H1 (cell line): ENCODE results near the gene EGFR. TPM values are rescaled to one million over a fixed set of nuclear protein-coding genes. Genes with fewer than 3 reads are reported as not detected.

Experiments used
- CTCF ChIA-PET: fragments of 300-600 bp; sonication (Branson Sonifier 250); formaldehyde crosslinking; loops from one replicate; lab custom pipeline; 2021; ENCODE audit not compliant: partially characterized antibody; lab: Charles Lee
- POLR2A ChIA-PET: fragments of 300-600 bp; sonication (Branson Sonifier 250); formaldehyde crosslinking; loops from one replicate; lab custom pipeline; 2021; ENCODE audit warnings: inconsistent platforms; ENCODE audit not compliant: partially characterized antibody; lab: Charles Lee
- DNase-seq, 2 experiments: peaks; one replicate each; pipeline versions ENCODE4 v3.0.0 to v3.0.0-alpha.2; 2010 to 2022; ENCODE audit warnings: low spot score in 2 of 2, low read depth in 1 of 2, mixed read lengths in 1 of 2
- FAIRE-seq: peaks from 2 replicates; lab custom pipeline; 2011; peaks lifted over from hg19 to GRCh38; lab: Jason Lieb, UNC
- H2AFZ ChIP-seq: 2 replicates; pipeline ENCODE4 v1.8.1; 2012; ENCODE audit warnings: low read length, inconsistent platforms
- H2AK5ac ChIP-seq: 2 replicates; pipeline ENCODE4 v1.6.1; 2013; ENCODE audit warnings: low read depth, low read length
- H2BK120ac ChIP-seq: replicated peaks from 2 replicates; pipeline ENCODE3; 2013; ENCODE audit warnings: low read depth, low read length, inconsistent platforms
- H2BK12ac ChIP-seq: 2 replicates; pipeline ENCODE4 v1.6.1; 2013; ENCODE audit warnings: low read depth, low read length
- H2BK15ac ChIP-seq: 2 replicates; pipeline ENCODE4 v1.6.1; 2013; ENCODE audit warnings: low read length
- H2BK20ac ChIP-seq: 2 replicates; pipeline ENCODE4 v1.6.1; 2013; ENCODE audit warnings: low read length
- H2BK5ac ChIP-seq: 2 replicates; pipeline ENCODE4 v1.6.1; 2013; ENCODE audit warnings: low read depth, low read length
- H3K14ac ChIP-seq: 2 replicates; pipeline ENCODE4 v1.6.1; 2013; ENCODE audit warnings: inconsistent platforms; ENCODE audit not compliant: insufficient read length
- H3K18ac ChIP-seq: 2 replicates; pipeline ENCODE4 v1.6.1; 2013; ENCODE audit warnings: low read length; ENCODE audit errors: extremely low read depth
- H3K23ac ChIP-seq: 2 replicates; pipeline ENCODE4 v1.6.1; 2013; ENCODE audit warnings: inconsistent platforms; ENCODE audit not compliant: insufficient read length
- H3K23me2 ChIP-seq: 2 replicates; pipeline ENCODE4 v1.6.1; 2013; ENCODE audit warnings: low read depth, low read length
- H3K27ac ChIP-seq: 2 replicates; pipeline ENCODE4 v1.6.1; 2011; ENCODE audit warnings: low read depth, low read length, inconsistent platforms
- H3K27me3 ChIP-seq, 4 experiments: replicated peaks in 1 of 4; 1 replicate in 1 of 4; 2 replicates in 3 of 4; pipeline versions ENCODE4 v1.6.1 to v1.8.1; 2011 to 2013; ENCODE audit warnings: low read length in 3 of 4, mild to moderate bottlenecking in 3 of 4, inconsistent platforms in 2 of 4, mixed read lengths in 2 of 4, moderate library complexity in 1 of 4; ENCODE audit not compliant: control insufficient read depth in 3 of 4, insufficient read depth in 3 of 4; ENCODE audit errors: extremely low read depth in 1 of 4
- H3K36me3 ChIP-seq, 4 experiments: 2 replicates each; pipeline versions ENCODE4 v1.6.1 to v1.8.1; 2011 to 2013; ENCODE audit warnings: mild to moderate bottlenecking in 4 of 4, low read length in 3 of 4, moderate library complexity in 2 of 4, control low read depth in 1 of 4, inconsistent platforms in 1 of 4; ENCODE audit not compliant: insufficient read depth in 4 of 4, control insufficient read depth in 2 of 4
- H3K4ac ChIP-seq: replicated peaks from 2 replicates; pipeline ENCODE3; 2013; ENCODE audit warnings: low read length, low read depth, mixed read lengths, inconsistent platforms; ENCODE audit not compliant: insufficient read length
- H3K4me1 ChIP-seq, 4 experiments: replicated peaks in 1 of 4; 1 replicate in 1 of 4; 2 replicates in 3 of 4; pipeline versions ENCODE4 v1.6.1 to v1.8.1; 2011 to 2013; ENCODE audit warnings: low read length in 3 of 4, inconsistent platforms in 2 of 4, mixed read lengths in 1 of 4; ENCODE audit not compliant: insufficient read depth in 4 of 4, control insufficient read depth in 3 of 4
- H3K4me2 ChIP-seq, 2 experiments: 2 replicates each; pipeline versions ENCODE4 v1.6.1 to v1.8.1; 2011 to 2013; ENCODE audit warnings: low read depth in 2 of 2, low read length in 2 of 2, control low read depth in 1 of 2, inconsistent platforms in 1 of 2, mild to moderate bottlenecking in 1 of 2; ENCODE audit not compliant: insufficient read depth in 1 of 2
- H3K4me3 ChIP-seq, 4 experiments: fragments of 200-600, 300-600 bp in 1 of 4; sonication (generic), shearing (Covaris generic), sonication (Bioruptor Twin) in 1 of 4; 2 replicates each; pipeline versions ENCODE4 v1.5.1 to v1.8.1; 2011 to 2016; ENCODE audit warnings: low read length in 4 of 4, low read depth in 3 of 4, control low read depth in 2 of 4, inconsistent platforms in 2 of 4, mild to moderate bottlenecking in 2 of 4, mixed read lengths in 1 of 4, moderate library complexity in 1 of 4; ENCODE audit not compliant: insufficient read depth in 2 of 4; ENCODE audit errors: extremely low read depth in 1 of 4
- H3K56ac ChIP-seq: replicated peaks from 2 replicates; pipeline ENCODE3; 2013; ENCODE audit warnings: low read depth, mild to moderate bottlenecking, mixed read lengths, low read length, inconsistent platforms; ENCODE audit not compliant: insufficient read length
- H3K79me1 ChIP-seq: 2 replicates; pipeline ENCODE4 v1.6.1; 2013; ENCODE audit warnings: low read depth, low read length, control low read depth
- H3K79me2 ChIP-seq, 2 experiments: 2 replicates each; pipeline versions ENCODE4 v1.6.1 to v1.8.1; 2012 to 2013; ENCODE audit warnings: low read length in 2 of 2, mild to moderate bottlenecking in 2 of 2, inconsistent platforms in 1 of 2; ENCODE audit not compliant: insufficient read depth in 2 of 2, control insufficient read depth in 1 of 2
- H3K9ac ChIP-seq, 4 experiments: replicated peaks in 1 of 4; 1 replicate in 1 of 4; 2 replicates in 3 of 4; pipeline versions ENCODE4 v1.6.1 to v1.8.1; 2011 to 2013; ENCODE audit warnings: low read depth in 3 of 4, low read length in 3 of 4, control low read depth in 2 of 4, mild to moderate bottlenecking in 2 of 4, moderate library complexity in 2 of 4, inconsistent platforms in 1 of 4; ENCODE audit errors: extremely low read depth in 1 of 4
- H3K9me3 ChIP-seq, 2 experiments: 2 replicates each; pipeline versions ENCODE4 v1.6.1 to v1.8.1; 2012 to 2013; ENCODE audit warnings: mild to moderate bottlenecking in 2 of 2, moderate library complexity in 2 of 2, control low read depth in 1 of 2, inconsistent platforms in 1 of 2, low read depth in 1 of 2, low read length in 1 of 2, mixed read lengths in 1 of 2; ENCODE audit not compliant: insufficient read depth in 2 of 2
- H4K20me1 ChIP-seq, 2 experiments: replicated peaks in 1 of 2; 2 replicates each; pipeline versions ENCODE3 to v1.8.1; 2011 to 2013; ENCODE audit warnings: inconsistent platforms in 2 of 2, low read length in 2 of 2, mild to moderate bottlenecking in 1 of 2; ENCODE audit not compliant: insufficient read depth in 2 of 2, control insufficient read depth in 1 of 2
- H4K5ac ChIP-seq: 2 replicates; pipeline ENCODE4 v1.6.1; 2013; ENCODE audit warnings: low read length, low read depth, mixed read lengths, inconsistent platforms; ENCODE audit not compliant: insufficient read length
- H4K8ac ChIP-seq: 2 replicates; pipeline ENCODE4 v1.8.0; 2013; ENCODE audit warnings: mild to moderate bottlenecking, moderate library complexity, low read length, inconsistent platforms; ENCODE audit not compliant: insufficient read depth; ENCODE audit errors: extremely low read depth
- H4K91ac ChIP-seq: replicated peaks from 2 replicates; pipeline ENCODE3; 2013; ENCODE audit warnings: low read length, mixed read lengths, inconsistent platforms; ENCODE audit not compliant: insufficient read length
- CBX5 ChIP-seq: fragments of 300-800, 300-1000 bp; sonication (generic); IDR thresholded peaks from 2 replicates; pipeline ENCODE4 v1.7.1; 2016; ENCODE audit warnings: antibody characterized with exemption, low read length, low read depth
- CBX8 ChIP-seq: fragments of 300-800, 300-1000 bp; sonication (generic); IDR thresholded peaks from 2 replicates; pipeline ENCODE4 v1.7.1; 2016; ENCODE audit warnings: low read depth, low read length, borderline replicate concordance
- GABPA ChIP-seq: IDR thresholded peaks from 2 replicates; pipeline ENCODE4 v1.6.1; 2011; ENCODE audit warnings: mild to moderate bottlenecking, low read length, moderate library complexity, borderline replicate concordance; ENCODE audit not compliant: insufficient read depth
- RAD21 ChIP-seq, 2 experiments: IDR thresholded peaks in 1 of 2; conservative IDR thresholded peaks in 1 of 2; 2 replicates each; pipeline ENCODE4 v1.6.1; 2011; ENCODE audit warnings: low read depth in 2 of 2, low read length in 2 of 2, improper control_type of control experiment in 1 of 2, inconsistent platforms in 1 of 2, mild to moderate bottlenecking in 1 of 2, moderate library complexity in 1 of 2
- TBP ChIP-seq: IDR thresholded peaks from 2 replicates; pipeline ENCODE4 v1.6.1; 2011; ENCODE audit warnings: low read depth, low read length, improper control_type of control experiment
- WGBS, 2 experiments: shearing (Covaris generic) in 1 of 2; methylation state at CpG; one replicate each; pipeline versions ENCODE4 v1.1.6 to v1.1.7; 2013 to 2015; ENCODE audit warnings: low lambda C conversion rate in 2 of 2, mixed read lengths in 2 of 2, inconsistent platforms in 1 of 2, low coverage in 1 of 2, missing lambda C conversion rate in 1 of 2; ENCODE audit not compliant: insufficient replicate concordance in 2 of 2, insufficient coverage in 1 of 2, insufficient read length in 1 of 2; ENCODE audit errors: extremely low coverage in 1 of 2, missing lambda C conversion rate in 1 of 2; 5-methylcytosine and 5-hydroxymethylcytosine counted together
- polyA plus RNA-seq, 7 experiments: library from polyadenylated mRNA; depleted of rRNA in 3 of 7; stranded (reverse) in 5 of 7; unstranded in 2 of 7; fragments of >200 nt in 5 of 7; fragments of 200-250 nt in 2 of 7; gene quantifications; 1 replicate in 5 of 7; 2 replicates in 1 of 7; 4 replicates in 1 of 7; pipeline versions ENCODE4 v1.2.1 to v1.2.3, GENCODE V29; 2011 to 2013; ENCODE audit warnings: missing spikeins in 2 of 7, mixed read lengths in 2 of 7
- total RNA-seq: library from RNA; stranded (reverse); fragmentation: NEBNext Ultra II Directional; extraction: Animal tissue kit (Norgen Biotek cat#: 25700); gene quantifications from 2 replicates; pipeline ENCODE4 v1.2.1, GENCODE V29; 2021

Gene EGFR
- total and polyA plus RNA-seq, 2 of the 8 experiments (the other 6 are each of a cell fraction or from before 2014, with no cell fraction given) = 1.9 to 5.8 TPM

DNA sequence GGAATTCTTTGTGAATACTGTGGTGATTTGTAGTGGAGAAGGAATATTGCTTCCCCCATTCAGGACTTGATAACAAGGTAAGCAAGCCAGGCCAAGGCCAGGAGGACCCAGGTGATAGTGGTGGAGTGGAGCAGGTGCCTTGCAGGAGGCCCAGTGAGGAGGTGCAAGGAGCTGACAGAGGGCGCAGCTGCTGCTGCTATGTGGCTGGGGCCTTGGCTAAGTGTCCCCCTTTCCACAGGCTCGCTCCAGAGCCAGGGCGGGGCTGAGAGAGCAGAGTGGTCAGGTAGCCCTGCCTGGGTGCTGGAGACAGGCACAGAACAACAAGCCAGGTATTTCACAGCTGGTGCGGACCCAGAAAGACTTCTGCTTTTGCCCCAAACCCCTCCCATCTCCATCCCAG, 162.9 kb downstream of the EGFR start:
- Histone ChIP-seq H3K23me2 (no peaks in the 10 kb centered on the region), H2BK20ac (no peak overlapping the region), H3K4me3 (no peak overlapping the region), H3K79me1 (no peaks in the 10 kb centered on the region), H3K9me3 (no peaks in the 10 kb centered on the region), H3K9ac (no peak overlapping the region), H3K27me3 (no peaks in the 10 kb centered on the region), H4K91ac (no peak overlapping the region), H2BK120ac (no peak overlapping the region), H3K79me2 (no peaks in the 10 kb centered on the region), H2BK15ac (no peak overlapping the region), H3K14ac (no peak overlapping the region), H3K36me3 (no peaks in the 10 kb centered on the region), H3K23ac (no peak overlapping the region), H4K20me1 (no peaks in the 10 kb centered on the region), H3K4me1 (no peaks in the 10 kb centered on the region; a peak in 2 of 7 replicates), H3K4ac (no peak overlapping the region), H2AFZ (no peak overlapping the region), H2BK5ac (0 out of 2 replicates have a peak overlapping the region, but pooled peaks have one; percentile 30), H4K8ac (no peak overlapping the region), H3K18ac (no peak overlapping the region), H2BK12ac (peak overlapping the region; percentile 68), H3K56ac (no peak overlapping the region), H2AK5ac (no peak overlapping the region), H4K5ac (no peak overlapping the region), H3K4me2 (no peak overlapping the region), H3K27ac (no peak overlapping the region)
- TF ChIP-seq CBX8 = no peak
- no peak for TF ChIP-seq RAD21 (IDR thresholded peaks at IDR 0.05 in 1 of 2, conservative IDR thresholded peaks at IDR 0.05 in 1 of 2; ENCODE audit: low read depth in 2 of 2, low read length in 2 of 2)
- TF ChIP-seq GABPA = no peak
- TF ChIP-seq TBP = no peak
- TF ChIP-seq CBX5 = no peak
- WGBS, 2 experiments = 86% methylated on average over 4 of the region's 4 CpGs; no CpG with 5 or more reads in 1 of the 2 experiments
- DNase-seq = no peak
- ChIA-PET CTCF (interaction anchor here (0.5 kb wide), 1 partner anchor 330 kb away, joined by 3 read pairs; no protein-coding TSS in a partner anchor), POLR2A (no interaction called here)
- FAIRE-seq = no peak
